Stimulated activated CD4-positive, alpha-beta T cell treated with anti-CD3 and anti-CD28 coated beads, TNF-alpha, amount 100 ng/mL, for 48 hours (primary cell): ENCODE results near the gene GLCCI1.
"Not testable (repeated sequence)": the region's sequence is repeated elsewhere in the genome, so short reads cannot be mapped to it uniquely, and the experiment has no call there.

Experiments used
- DNase-seq, 3 donors: peaks; one replicate each; pipeline ENCODE4 v3.0.0-alpha.2; 2020; ENCODE audit warnings: low read depth in 3 of 3

GLCCI1 gene

GRCh38 chr7:7989616-7990440 is 21.2 kb downstream of the GLCCI1 start:
- DNase-seq: no peak

GRCh38 chr7:7990441-7990761 is 21.8 kb downstream of the GLCCI1 start:
- no peak for DNase-seq

- no peak for DNase-seq
Observed at GRCh38 chr7:7992506-7992905, 23.9 kb downstream of the GLCCI1 start.

- DNase-seq: not testable (repeated sequence)
Observed at GRCh38 chr7:7995348-7995747, 26.8 kb downstream of the GLCCI1 start.

GRCh38 chr7:7996568-7996967 is 28.0 kb downstream of the GLCCI1 start:
- DNase-seq: no peak

GRCh38 chr7:8000315-8000941 is 31.8 kb downstream of the GLCCI1 start:
- DNase-seq: no peak

GRCh38 chr7:8003077-8003476 is 34.5 kb downstream of the GLCCI1 start:
- no peak for DNase-seq

GRCh38 chr7:8005279-8005678 is 36.7 kb downstream of the GLCCI1 start:
- DNase-seq: no peak

- DNase-seq: no peak
Observed at GRCh38 chr7:8014399-8014798, 45.8 kb downstream of the GLCCI1 start.

- no peak for DNase-seq
Observed at GRCh38 chr7:8015100-8015745, 46.6 kb downstream of the GLCCI1 start.

- DNase-seq: no peak
Observed at GRCh38 chr7:8015746-8016120, 47.1 kb downstream of the GLCCI1 start.

- DNase-seq: no peak
Observed at GRCh38 chr7:8017423-8017822, 48.8 kb downstream of the GLCCI1 start.

- no peak for DNase-seq
Observed at GRCh38 chr7:8018961-8019360, 50.4 kb downstream of the GLCCI1 start.

- no peak for DNase-seq
Observed at GRCh38 chr7:8022628-8023027, 54.0 kb downstream of the GLCCI1 start.

- DNase-seq: no peak
Observed at GRCh38 chr7:8035192-8035591, 66.6 kb downstream of the GLCCI1 start.

GRCh38 chr7:8035647-8036518 is 67.3 kb downstream of the GLCCI1 start:
- no peak for DNase-seq

- DNase-seq: no peak
Observed at GRCh38 chr7:8037151-8037550, 68.6 kb downstream of the GLCCI1 start.

GRCh38 chr7:8040768-8041369 is 72.3 kb downstream of the GLCCI1 start:
- DNase-seq: no peak

GRCh38 chr7:8042796-8043535 is 74.4 kb downstream of the GLCCI1 start:
- no peak for DNase-seq

GRCh38 chr7:8044761-8045430 is 76.3 kb downstream of the GLCCI1 start:
- no peak for DNase-seq
